ENCODE results near the gene TAF8. TPM values are rescaled to one million over a fixed set of nuclear protein-coding genes. Genes with fewer than 3 reads are reported as not detected.
A peak's percentile ranks its signal among the peaks of the same experiment; 100 is the strongest.

The TAF8 gene
- total and polyA plus RNA-seq, 10 of the 15 experiments (the other 5 are each of a cell fraction or from before 2014, with no cell fraction given): 11.7 to 30.9 (median 19.9) TPM

DNA sequence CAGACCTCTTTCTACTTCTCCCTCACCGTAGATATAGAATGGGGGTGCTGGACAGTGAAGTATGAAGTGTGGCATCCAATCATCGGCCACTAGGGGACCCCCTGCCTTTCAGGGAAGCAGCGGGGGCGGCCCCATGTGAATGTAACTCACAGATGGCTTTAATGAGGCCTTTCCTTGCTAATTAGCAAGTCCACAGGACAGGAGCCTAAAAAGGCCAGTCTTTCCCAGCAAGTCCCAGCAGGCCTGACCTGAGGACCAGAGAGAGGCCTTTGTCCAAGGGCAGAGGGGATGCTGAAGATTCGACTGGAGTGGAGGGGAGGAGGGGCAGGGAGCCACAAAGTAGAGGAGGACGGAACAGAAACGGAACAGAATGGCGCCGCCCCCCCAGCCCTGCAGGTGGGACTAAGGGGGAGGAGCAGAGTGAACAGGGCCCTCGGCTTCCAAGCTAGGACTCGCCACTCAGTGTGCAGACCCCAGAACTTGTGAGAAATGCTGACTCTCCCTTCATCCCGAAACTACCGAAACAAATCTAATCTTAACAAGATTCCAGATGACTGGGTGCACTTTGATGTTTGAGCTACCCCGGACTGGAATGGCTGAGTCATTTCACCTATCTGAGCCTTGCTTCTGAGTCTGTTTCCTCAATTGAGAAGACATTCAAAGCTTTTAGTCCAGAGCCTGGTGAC is 86.3 kb downstream of the TAF8 start (continued):
- peak; percentile 19 for TF ChIP-seq IRF4 (IDR thresholded peaks at IDR 0.05; ENCODE audit: low read depth, low read length)
- TF ChIP-seq RAD21 (IDR thresholded peaks at IDR 0.05; ENCODE audit: insufficient read depth, low read depth, low read length): peak; percentile 25; the same call in 1 of the 2 replicates
- TF ChIP-seq, protein P1, sequence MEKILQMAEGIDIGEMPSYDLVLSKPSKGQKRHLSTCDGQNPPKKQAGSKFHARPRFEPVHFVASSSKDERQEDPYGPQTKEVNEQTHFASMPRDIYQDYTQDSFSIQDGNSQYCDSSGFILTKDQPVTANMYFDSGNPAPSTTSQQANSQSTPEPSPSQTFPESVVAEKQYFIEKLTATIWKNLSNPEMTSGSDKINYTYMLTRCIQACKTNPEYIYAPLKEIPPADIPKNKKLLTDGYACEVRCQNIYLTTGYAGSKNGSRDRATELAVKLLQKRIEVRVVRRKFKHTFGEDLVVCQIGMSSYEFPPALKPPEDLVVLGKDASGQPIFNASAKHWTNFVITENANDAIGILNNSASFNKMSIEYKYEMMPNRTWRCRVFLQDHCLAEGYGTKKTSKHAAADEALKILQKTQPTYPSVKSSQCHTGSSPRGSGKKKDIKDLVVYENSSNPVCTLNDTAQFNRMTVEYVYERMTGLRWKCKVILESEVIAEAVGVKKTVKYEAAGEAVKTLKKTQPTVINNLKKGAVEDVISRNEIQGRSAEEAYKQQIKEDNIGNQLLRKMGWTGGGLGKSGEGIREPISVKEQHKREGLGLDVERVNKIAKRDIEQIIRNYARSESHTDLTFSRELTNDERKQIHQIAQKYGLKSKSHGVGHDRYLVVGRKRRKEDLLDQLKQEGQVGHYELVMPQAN (conservative IDR thresholded peaks at IDR 0.05): no peak
- no peak for TF ChIP-seq SREBF1 (IDR thresholded peaks at IDR 0.05; ENCODE audit: low read length)
- no peak for TF ChIP-seq FOXK2 (IDR thresholded peaks at IDR 0.05)
- no peak for TF ChIP-seq GABPA (IDR thresholded peaks at IDR 0.05; ENCODE audit: low read depth)
- TF ChIP-seq SIX5 (IDR thresholded peaks at IDR 0.05; ENCODE audit: low read depth, low read length, severe bottlenecking): no peak
- peak; percentile 60 for TF ChIP-seq IKZF1 (conservative IDR thresholded peaks at IDR 0.05)
- TF ChIP-seq, protein P2, sequence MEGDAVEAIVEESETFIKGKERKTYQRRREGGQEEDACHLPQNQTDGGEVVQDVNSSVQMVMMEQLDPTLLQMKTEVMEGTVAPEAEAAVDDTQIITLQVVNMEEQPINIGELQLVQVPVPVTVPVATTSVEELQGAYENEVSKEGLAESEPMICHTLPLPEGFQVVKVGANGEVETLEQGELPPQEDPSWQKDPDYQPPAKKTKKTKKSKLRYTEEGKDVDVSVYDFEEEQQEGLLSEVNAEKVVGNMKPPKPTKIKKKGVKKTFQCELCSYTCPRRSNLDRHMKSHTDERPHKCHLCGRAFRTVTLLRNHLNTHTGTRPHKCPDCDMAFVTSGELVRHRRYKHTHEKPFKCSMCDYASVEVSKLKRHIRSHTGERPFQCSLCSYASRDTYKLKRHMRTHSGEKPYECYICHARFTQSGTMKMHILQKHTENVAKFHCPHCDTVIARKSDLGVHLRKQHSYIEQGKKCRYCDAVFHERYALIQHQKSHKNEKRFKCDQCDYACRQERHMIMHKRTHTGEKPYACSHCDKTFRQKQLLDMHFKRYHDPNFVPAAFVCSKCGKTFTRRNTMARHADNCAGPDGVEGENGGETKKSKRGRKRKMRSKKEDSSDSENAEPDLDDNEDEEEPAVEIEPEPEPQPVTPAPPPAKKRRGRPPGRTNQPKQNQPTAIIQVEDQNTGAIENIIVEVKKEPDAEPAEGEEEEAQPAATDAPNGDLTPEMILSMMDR (IDR thresholded peaks at IDR 0.05 in 2 of 3, conservative IDR thresholded peaks at IDR 0.05 in 1 of 3; ENCODE audit: control insufficient read depth in 2 of 3, extremely low read depth in 1 of 3, insufficient read depth in 1 of 3, low read depth in 3 of 3, low read length in 3 of 3): peak; percentile 42 to 48 (median 44); a peak in 4 of 6 replicates
- peak; percentile 34; the same call in 1 of the 2 replicates for TF ChIP-seq SMC3 (IDR thresholded peaks at IDR 0.05; ENCODE audit: borderline replicate concordance, low read length)
- TF ChIP-seq EED (IDR thresholded peaks at IDR 0.05; ENCODE audit: low read depth): peak; percentile 76
- TF ChIP-seq RUNX3 (IDR thresholded peaks at IDR 0.05; ENCODE audit: low read length): no peak; the same call in 1 of the 2 replicates
- TF ChIP-seq HDAC6 (IDR thresholded peaks at IDR 0.05; ENCODE audit: unreplicated experiment): no peak
- TF ChIP-seq, protein P3, sequence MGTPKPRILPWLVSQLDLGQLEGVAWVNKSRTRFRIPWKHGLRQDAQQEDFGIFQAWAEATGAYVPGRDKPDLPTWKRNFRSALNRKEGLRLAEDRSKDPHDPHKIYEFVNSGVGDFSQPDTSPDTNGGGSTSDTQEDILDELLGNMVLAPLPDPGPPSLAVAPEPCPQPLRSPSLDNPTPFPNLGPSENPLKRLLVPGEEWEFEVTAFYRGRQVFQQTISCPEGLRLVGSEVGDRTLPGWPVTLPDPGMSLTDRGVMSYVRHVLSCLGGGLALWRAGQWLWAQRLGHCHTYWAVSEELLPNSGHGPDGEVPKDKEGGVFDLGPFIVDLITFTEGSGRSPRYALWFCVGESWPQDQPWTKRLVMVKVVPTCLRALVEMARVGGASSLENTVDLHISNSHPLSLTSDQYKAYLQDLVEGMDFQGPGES (IDR thresholded peaks at IDR 0.05): no peak
- TF ChIP-seq, protein P4, sequence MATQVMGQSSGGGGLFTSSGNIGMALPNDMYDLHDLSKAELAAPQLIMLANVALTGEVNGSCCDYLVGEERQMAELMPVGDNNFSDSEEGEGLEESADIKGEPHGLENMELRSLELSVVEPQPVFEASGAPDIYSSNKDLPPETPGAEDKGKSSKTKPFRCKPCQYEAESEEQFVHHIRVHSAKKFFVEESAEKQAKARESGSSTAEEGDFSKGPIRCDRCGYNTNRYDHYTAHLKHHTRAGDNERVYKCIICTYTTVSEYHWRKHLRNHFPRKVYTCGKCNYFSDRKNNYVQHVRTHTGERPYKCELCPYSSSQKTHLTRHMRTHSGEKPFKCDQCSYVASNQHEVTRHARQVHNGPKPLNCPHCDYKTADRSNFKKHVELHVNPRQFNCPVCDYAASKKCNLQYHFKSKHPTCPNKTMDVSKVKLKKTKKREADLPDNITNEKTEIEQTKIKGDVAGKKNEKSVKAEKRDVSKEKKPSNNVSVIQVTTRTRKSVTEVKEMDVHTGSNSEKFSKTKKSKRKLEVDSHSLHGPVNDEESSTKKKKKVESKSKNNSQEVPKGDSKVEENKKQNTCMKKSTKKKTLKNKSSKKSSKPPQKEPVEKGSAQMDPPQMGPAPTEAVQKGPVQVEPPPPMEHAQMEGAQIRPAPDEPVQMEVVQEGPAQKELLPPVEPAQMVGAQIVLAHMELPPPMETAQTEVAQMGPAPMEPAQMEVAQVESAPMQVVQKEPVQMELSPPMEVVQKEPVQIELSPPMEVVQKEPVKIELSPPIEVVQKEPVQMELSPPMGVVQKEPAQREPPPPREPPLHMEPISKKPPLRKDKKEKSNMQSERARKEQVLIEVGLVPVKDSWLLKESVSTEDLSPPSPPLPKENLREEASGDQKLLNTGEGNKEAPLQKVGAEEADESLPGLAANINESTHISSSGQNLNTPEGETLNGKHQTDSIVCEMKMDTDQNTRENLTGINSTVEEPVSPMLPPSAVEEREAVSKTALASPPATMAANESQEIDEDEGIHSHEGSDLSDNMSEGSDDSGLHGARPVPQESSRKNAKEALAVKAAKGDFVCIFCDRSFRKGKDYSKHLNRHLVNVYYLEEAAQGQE (IDR thresholded peaks at IDR 0.05; ENCODE audit: low read depth, low read length): no peak
- TF ChIP-seq SUPT20H (IDR thresholded peaks at IDR 0.05; ENCODE audit: borderline replicate concordance, control insufficient read depth, low read depth, low read length): no peak
- TF ChIP-seq, protein P5, sequence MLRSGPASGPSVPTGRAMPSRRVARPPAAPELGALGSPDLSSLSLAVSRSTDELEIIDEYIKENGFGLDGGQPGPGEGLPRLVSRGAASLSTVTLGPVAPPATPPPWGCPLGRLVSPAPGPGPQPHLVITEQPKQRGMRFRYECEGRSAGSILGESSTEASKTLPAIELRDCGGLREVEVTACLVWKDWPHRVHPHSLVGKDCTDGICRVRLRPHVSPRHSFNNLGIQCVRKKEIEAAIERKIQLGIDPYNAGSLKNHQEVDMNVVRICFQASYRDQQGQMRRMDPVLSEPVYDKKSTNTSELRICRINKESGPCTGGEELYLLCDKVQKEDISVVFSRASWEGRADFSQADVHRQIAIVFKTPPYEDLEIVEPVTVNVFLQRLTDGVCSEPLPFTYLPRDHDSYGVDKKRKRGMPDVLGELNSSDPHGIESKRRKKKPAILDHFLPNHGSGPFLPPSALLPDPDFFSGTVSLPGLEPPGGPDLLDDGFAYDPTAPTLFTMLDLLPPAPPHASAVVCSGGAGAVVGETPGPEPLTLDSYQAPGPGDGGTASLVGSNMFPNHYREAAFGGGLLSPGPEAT (IDR thresholded peaks at IDR 0.05; ENCODE audit: low read depth): peak; percentile 32; the same call in 1 of the 2 replicates
- TF ChIP-seq RAD51 (IDR thresholded peaks at IDR 0.05): no peak
- no peak for TF ChIP-seq RFX5 (IDR thresholded peaks at IDR 0.05; ENCODE audit: low read depth, low read length)
- TF ChIP-seq MTA2 (IDR thresholded peaks at IDR 0.05; ENCODE audit: low read depth): peak; percentile 86

Measured in GM12878 (cell line).